GM12878 (cell line): Measurements from ENCODE around the gene ATOSB.

ENCODE experiments used
- NBN ChIP-seq: fragments of 450-650 bp; IDR thresholded peaks from 2 replicates; pipeline ENCODE4 v1.6.1; 2016
- NFYB ChIP-seq: IDR thresholded peaks from 2 replicates; pipeline ENCODE4 v1.6.1; 2011; ENCODE audit warnings: low read depth, mild to moderate bottlenecking, low read length, improper control_type of control experiment, moderate library complexity; ENCODE audit not compliant: insufficient read depth
- POLR2A ChIP-seq: IDR thresholded peaks from 2 replicates; pipeline ENCODE4 v1.6.1; 2011; ENCODE audit warnings: low read depth, mild to moderate bottlenecking, low read length
- SUZ12 ChIP-seq: fragments of 200-600 bp; sonication (generic); IDR thresholded peaks from one replicate; pipeline ENCODE4 v1.6.1; 2018; ENCODE audit warnings: antibody characterized with exemption, mild to moderate bottlenecking; ENCODE audit not compliant: unreplicated experiment
- TF ChIP-seq, protein P1 (sequence below): IDR thresholded peaks from 2 replicates; pipeline ENCODE4 v1.6.1; 2012; ENCODE audit warnings: low read length, inconsistent platforms
- TF ChIP-seq, protein P2 (sequence below): IDR thresholded peaks from 2 replicates; pipeline ENCODE4 v1.6.1; 2011; ENCODE audit warnings: low read depth, low read length, improper control_type of control experiment, borderline replicate concordance
- TF ChIP-seq, protein P3 (sequence below), 3 experiments: IDR thresholded peaks in 2 of 3; conservative IDR thresholded peaks in 1 of 3; 2 replicates each; pipeline ENCODE4 v1.5.1; 2011; ENCODE audit warnings: low read depth in 3 of 3, low read length in 3 of 3, mild to moderate bottlenecking in 3 of 3, control low read depth in 2 of 3, moderate library complexity in 2 of 3, inconsistent platforms in 1 of 3, mixed read lengths in 1 of 3; ENCODE audit not compliant: control insufficient read depth in 2 of 3, insufficient read depth in 1 of 3; ENCODE audit errors: extremely low read depth in 1 of 3

DNA sequence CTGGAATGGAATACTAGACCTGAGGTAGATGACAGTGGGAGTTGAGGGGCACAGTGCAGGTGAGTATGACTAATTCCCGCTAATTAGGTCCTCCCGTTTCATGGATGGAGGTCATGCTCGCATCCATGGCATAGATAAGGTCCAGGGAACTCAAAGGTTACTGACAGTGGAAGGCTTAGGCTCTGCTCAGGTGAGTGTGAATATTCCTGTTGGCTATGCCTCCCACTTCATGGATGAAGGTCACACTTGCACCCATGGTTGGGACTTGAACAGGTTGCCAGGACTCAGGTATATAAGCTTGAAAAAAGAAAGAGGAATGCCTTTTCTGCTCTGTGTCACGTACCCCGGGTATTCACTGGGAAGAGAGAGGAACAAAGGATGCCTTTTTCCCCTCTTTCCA, 26.4 kb upstream of the ATOSB start:
- TF ChIP-seq, protein P1, sequence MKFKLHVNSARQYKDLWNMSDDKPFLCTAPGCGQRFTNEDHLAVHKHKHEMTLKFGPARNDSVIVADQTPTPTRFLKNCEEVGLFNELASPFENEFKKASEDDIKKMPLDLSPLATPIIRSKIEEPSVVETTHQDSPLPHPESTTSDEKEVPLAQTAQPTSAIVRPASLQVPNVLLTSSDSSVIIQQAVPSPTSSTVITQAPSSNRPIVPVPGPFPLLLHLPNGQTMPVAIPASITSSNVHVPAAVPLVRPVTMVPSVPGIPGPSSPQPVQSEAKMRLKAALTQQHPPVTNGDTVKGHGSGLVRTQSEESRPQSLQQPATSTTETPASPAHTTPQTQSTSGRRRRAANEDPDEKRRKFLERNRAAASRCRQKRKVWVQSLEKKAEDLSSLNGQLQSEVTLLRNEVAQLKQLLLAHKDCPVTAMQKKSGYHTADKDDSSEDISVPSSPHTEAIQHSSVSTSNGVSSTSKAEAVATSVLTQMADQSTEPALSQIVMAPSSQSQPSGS, result no peak
- TF ChIP-seq NBN (no peak), NFYB (no peak), POLR2A (no peak), SUZ12 (no peak)
- TF ChIP-seq, protein P2, sequence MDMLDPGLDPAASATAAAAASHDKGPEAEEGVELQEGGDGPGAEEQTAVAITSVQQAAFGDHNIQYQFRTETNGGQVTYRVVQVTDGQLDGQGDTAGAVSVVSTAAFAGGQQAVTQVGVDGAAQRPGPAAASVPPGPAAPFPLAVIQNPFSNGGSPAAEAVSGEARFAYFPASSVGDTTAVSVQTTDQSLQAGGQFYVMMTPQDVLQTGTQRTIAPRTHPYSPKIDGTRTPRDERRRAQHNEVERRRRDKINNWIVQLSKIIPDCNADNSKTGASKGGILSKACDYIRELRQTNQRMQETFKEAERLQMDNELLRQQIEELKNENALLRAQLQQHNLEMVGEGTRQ, result no peak
- TF ChIP-seq, protein P3, sequence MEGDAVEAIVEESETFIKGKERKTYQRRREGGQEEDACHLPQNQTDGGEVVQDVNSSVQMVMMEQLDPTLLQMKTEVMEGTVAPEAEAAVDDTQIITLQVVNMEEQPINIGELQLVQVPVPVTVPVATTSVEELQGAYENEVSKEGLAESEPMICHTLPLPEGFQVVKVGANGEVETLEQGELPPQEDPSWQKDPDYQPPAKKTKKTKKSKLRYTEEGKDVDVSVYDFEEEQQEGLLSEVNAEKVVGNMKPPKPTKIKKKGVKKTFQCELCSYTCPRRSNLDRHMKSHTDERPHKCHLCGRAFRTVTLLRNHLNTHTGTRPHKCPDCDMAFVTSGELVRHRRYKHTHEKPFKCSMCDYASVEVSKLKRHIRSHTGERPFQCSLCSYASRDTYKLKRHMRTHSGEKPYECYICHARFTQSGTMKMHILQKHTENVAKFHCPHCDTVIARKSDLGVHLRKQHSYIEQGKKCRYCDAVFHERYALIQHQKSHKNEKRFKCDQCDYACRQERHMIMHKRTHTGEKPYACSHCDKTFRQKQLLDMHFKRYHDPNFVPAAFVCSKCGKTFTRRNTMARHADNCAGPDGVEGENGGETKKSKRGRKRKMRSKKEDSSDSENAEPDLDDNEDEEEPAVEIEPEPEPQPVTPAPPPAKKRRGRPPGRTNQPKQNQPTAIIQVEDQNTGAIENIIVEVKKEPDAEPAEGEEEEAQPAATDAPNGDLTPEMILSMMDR (IDR thresholded peaks at IDR 0.05 in 2 of 3, conservative IDR thresholded peaks at IDR 0.05 in 1 of 3; ENCODE audit: control insufficient read depth in 2 of 3, extremely low read depth in 1 of 3, insufficient read depth in 1 of 3, low read depth in 3 of 3, low read length in 3 of 3), result no peak
